Measurements from ENCODE around the gene PLD6. TPM values are rescaled to one million over a fixed set of nuclear protein-coding genes. Genes with fewer than 3 reads are reported as not detected.

Gene PLD6
- total and polyA plus RNA-seq, 10 of the 15 experiments (the other 5 are each of a cell fraction or from before 2014, with no cell fraction given) = 4.7 to 21.4 (median 12.0) TPM

- FAIRE-seq = no peak
- intact Hi-C loops (cut with micrococcal nuclease; ENCODE audit: unreplicated experiment) = no loop called here
These were observed 50.6 kb downstream of the PLD6 start for GRCh38 chr17:17155568-17155967.

GRCh38 chr17:17154981-17155380 is 51.2 kb downstream of the PLD6 start:
- WGBS (ENCODE audit: insufficient coverage, insufficient replicate concordance, low lambda C conversion rate, missing lambda C conversion rate) = over 99% methylated on average over 8 of the region's 8 CpGs
- ChIA-PET POLR2A (no interaction called here), RAD21 (ENCODE audit: unreplicated experiment) (no interaction called here), SMC1A (ENCODE audit: uncharacterized antibody, unreplicated experiment) (interaction anchor here (1.0 kb wide), 1 partner anchor 39 kb away, joined by 3 read pairs; no protein-coding TSS in a partner anchor), CTCF (no interaction called here)
- no peak for DNase-seq (ENCODE audit: low read depth, low spot score)
- ATAC-seq = no peak
- intact Hi-C loops (cut with micrococcal nuclease; ENCODE audit: unreplicated experiment) (no loop called here), in situ Hi-C loops (cut with MboI) (no loop called here)
- Histone ChIP-seq H3K36me3 (ENCODE audit: control insufficient read depth in 2 of 2, insufficient read depth in 2 of 2, low read length in 1 of 2) (peaks cover 19 to 29% of the 10 kb centered on the region in 2 experiments), H3K4me2 (ENCODE audit: control insufficient read depth, insufficient read depth) (no peak overlapping the region), H3K4me1 (ENCODE audit: control insufficient read depth, insufficient read depth, low read length) (peaks cover 9% of the 10 kb centered on the region), H3K9me3 (replicated peaks; ENCODE audit: control insufficient read depth, insufficient read depth, low read length) (no peaks in the 10 kb centered on the region; the same call in 2 of the 3 replicates), H3K27me3 (replicated peaks in 1 of 2; ENCODE audit: control insufficient read depth in 2 of 2, insufficient read depth in 2 of 2, low read length in 1 of 2) (no peaks in the 10 kb centered on the region), H3K9ac (ENCODE audit: control insufficient read depth, insufficient read depth, low read length) (no peak overlapping the region), H3K27ac (ENCODE audit: control insufficient read depth, insufficient read depth) (no peak overlapping the region), H3K4me3 (no peak overlapping the region), H4K20me1 (ENCODE audit: control insufficient read depth, insufficient read depth) (no peaks in the 10 kb centered on the region), H3K79me2 (ENCODE audit: control insufficient read depth, insufficient read depth, low read length) (no peaks in the 10 kb centered on the region), H2AFZ (ENCODE audit: control insufficient read depth, low read depth, low read length) (no peak overlapping the region)
- TF ChIP-seq RBBP5 (conservative IDR thresholded peaks at IDR 0.05) = no peak
- TF ChIP-seq CBX3 (IDR thresholded peaks at IDR 0.05; ENCODE audit: borderline replicate concordance, low read depth) = no peak
- TF ChIP-seq SKIL (IDR thresholded peaks at IDR 0.05; ENCODE audit: low read depth, poor library complexity, severe bottlenecking) = no peak
- no peak for FAIRE-seq
- BruUV-seq (replicated peaks) = no TSS peak

More at GRCh38 chr17:17155568-17155967, 50.6 kb downstream of the PLD6 start:
- in situ Hi-C loops (cut with MboI) = no loop called here
- no peak for TF ChIP-seq BMI1 (IDR thresholded peaks at IDR 0.05; ENCODE audit: borderline replicate concordance)
- no peak for TF ChIP-seq NR2F1 (conservative IDR thresholded peaks at IDR 0.05)
- Histone ChIP-seq H3K27ac (ENCODE audit: control insufficient read depth, insufficient read depth) (no peak overlapping the region), H3K4me1 (ENCODE audit: control insufficient read depth, insufficient read depth, low read length) (peaks cover 5% of the 10 kb centered on the region), H3K27me3 (replicated peaks in 1 of 2; ENCODE audit: control insufficient read depth in 2 of 2, insufficient read depth in 2 of 2, low read length in 1 of 2) (no peaks in the 10 kb centered on the region), H3K4me3 (no peak overlapping the region), H2AFZ (ENCODE audit: control insufficient read depth, low read depth, low read length) (no peak overlapping the region), H3K4me2 (ENCODE audit: control insufficient read depth, insufficient read depth) (no peak overlapping the region), H3K79me2 (ENCODE audit: control insufficient read depth, insufficient read depth, low read length) (no peaks in the 10 kb centered on the region), H3K9ac (ENCODE audit: control insufficient read depth, insufficient read depth, low read length) (no peak overlapping the region), H3K36me3 (ENCODE audit: control insufficient read depth in 2 of 2, insufficient read depth in 2 of 2, low read length in 1 of 2) (peaks cover 19 to 28% of the 10 kb centered on the region in 2 experiments), H3K9me3 (replicated peaks; ENCODE audit: control insufficient read depth, insufficient read depth, low read length) (no peaks in the 10 kb centered on the region), H4K20me1 (ENCODE audit: control insufficient read depth, insufficient read depth) (no peaks in the 10 kb centered on the region)
- no peak for DNase-seq (ENCODE audit: low read depth, low spot score)
- ChIA-PET RAD21 (ENCODE audit: unreplicated experiment) (no interaction called here), POLR2A (no interaction called here), CTCF (no interaction called here), SMC1A (ENCODE audit: uncharacterized antibody, unreplicated experiment) (interaction anchor here (1.0 kb wide), 1 partner anchor 39 kb away, joined by 3 read pairs; no protein-coding TSS in a partner anchor)
- ATAC-seq = no peak
- WGBS (ENCODE audit: insufficient coverage, insufficient replicate concordance, low lambda C conversion rate, missing lambda C conversion rate) = 98% methylated on average over 3 of the region's 3 CpGs
- no TSS peak for BruUV-seq (replicated peaks)

Measured in GM12878 (cell line).